ENCODE data around the gene TSPAN10. TPM values are rescaled to one million over a fixed set of nuclear protein-coding genes. Genes with fewer than 3 reads are reported as not detected.

The TSPAN10 gene
- total and polyA plus RNA-seq, 2 of the 8 experiments (the other 6 are each of a cell fraction or from before 2014, with no cell fraction given), result 0.99 to 1.1 TPM

DNA sequence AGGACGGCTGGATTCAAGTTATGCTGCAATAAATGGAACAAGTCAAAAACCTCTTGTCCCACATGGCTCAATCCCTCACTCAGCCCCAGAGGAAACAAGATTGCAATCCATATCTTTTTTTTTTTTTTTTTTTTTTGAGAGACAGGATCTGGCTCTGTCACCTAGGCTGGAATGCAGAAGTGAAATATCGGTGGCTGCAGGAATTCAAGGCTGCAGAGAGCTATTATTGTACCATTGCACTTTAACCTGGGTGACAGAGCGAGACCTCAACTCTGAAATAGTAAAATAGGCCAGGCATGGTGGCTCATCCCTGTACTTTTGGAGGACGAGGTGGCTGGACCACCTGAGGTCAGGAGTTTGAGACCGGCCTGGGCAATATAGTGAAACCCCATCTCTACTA is 22.0 kb downstream of the TSPAN10 start:
- Histone ChIP-seq H2AFZ (ENCODE audit: low read length) (no peak overlapping the region), H3K23me2 (ENCODE audit: low read depth, low read length) (no peaks in the 10 kb centered on the region), H4K20me1 (replicated peaks in 1 of 2; ENCODE audit: control insufficient read depth in 1 of 2, insufficient read depth in 2 of 2, low read length in 2 of 2) (no peaks in the 10 kb centered on the region), H2BK120ac (replicated peaks; ENCODE audit: low read depth, low read length) (no peak overlapping the region), H3K27me3 (replicated peaks in 1 of 4; ENCODE audit: control insufficient read depth in 3 of 4, extremely low read depth in 1 of 4, insufficient read depth in 3 of 4, low read length in 3 of 4) (no peaks in the 10 kb centered on the region), H3K4me1 (replicated peaks in 1 of 4; ENCODE audit: control insufficient read depth in 3 of 4, insufficient read depth in 4 of 4, low read length in 3 of 4) (no peaks in the 10 kb centered on the region; a peak in 1 of 7 replicates), H2BK5ac (ENCODE audit: low read depth, low read length) (no peak overlapping the region), H4K91ac (replicated peaks; ENCODE audit: insufficient read length, low read length) (no peak overlapping the region), H4K8ac (ENCODE audit: extremely low read depth, insufficient read depth, low read length) (no peak overlapping the region), H2BK20ac (ENCODE audit: low read length) (no peak overlapping the region), H3K27ac (ENCODE audit: low read depth, low read length) (no peak overlapping the region), H3K79me1 (ENCODE audit: low read depth, low read length) (no peaks in the 10 kb centered on the region), H3K4me3 (ENCODE audit: extremely low read depth in 1 of 4, insufficient read depth in 2 of 4, low read depth in 3 of 4, low read length in 4 of 4) (no peak overlapping the region), H3K9me3 (ENCODE audit: insufficient read depth in 2 of 2, low read depth in 1 of 2, low read length in 1 of 2) (no peaks in the 10 kb centered on the region), H2BK12ac (ENCODE audit: low read depth, low read length) (no peak overlapping the region), H3K36me3 (ENCODE audit: control insufficient read depth in 2 of 4, insufficient read depth in 4 of 4, low read length in 3 of 4) (no peaks in the 10 kb centered on the region), H3K4me2 (ENCODE audit: insufficient read depth in 1 of 2, low read depth in 2 of 2, low read length in 2 of 2) (no peak overlapping the region), H3K79me2 (ENCODE audit: control insufficient read depth in 1 of 2, insufficient read depth in 2 of 2, low read length in 2 of 2) (no peaks in the 10 kb centered on the region), H3K56ac (replicated peaks; ENCODE audit: insufficient read length, low read depth, low read length) (no peak overlapping the region), H2AK5ac (ENCODE audit: low read depth, low read length) (no peak overlapping the region), H3K14ac (ENCODE audit: insufficient read length) (no peak overlapping the region), H3K18ac (ENCODE audit: extremely low read depth, low read length) (no peak overlapping the region), H2BK15ac (ENCODE audit: low read length) (no peak overlapping the region), H3K9ac (replicated peaks in 1 of 4; ENCODE audit: extremely low read depth in 1 of 4, low read depth in 3 of 4, low read length in 3 of 4) (no peak overlapping the region), H3K23ac (ENCODE audit: insufficient read length) (no peak overlapping the region), H4K5ac (ENCODE audit: insufficient read length, low read depth, low read length) (no peak overlapping the region), H3K4ac (replicated peaks; ENCODE audit: insufficient read length, low read depth, low read length) (no peak overlapping the region)
- POLR2A ChIA-PET (ENCODE audit: partially characterized antibody), result interaction anchor here (0.9 to 2.1 kb wide), 2 partner anchors 11 to 15 kb away, joined by 3 to 8 read pairs; no protein-coding TSS in a partner anchor
- 81% methylated on average over 5 of the region's 5 CpGs; no CpG with 5 or more reads in 1 of the 2 experiments for WGBS, 2 experiments (ENCODE audit: extremely low coverage in 1 of 2, insufficient coverage in 1 of 2, insufficient read length in 1 of 2, insufficient replicate concordance in 2 of 2, low coverage in 1 of 2, low lambda C conversion rate in 2 of 2, missing lambda C conversion rate in 1 of 2)
- FAIRE-seq, result no peak
- DNase-seq (ENCODE audit: low read depth in 1 of 2, low spot score in 2 of 2), result no peak
- CTCF ChIA-PET (ENCODE audit: partially characterized antibody), result interaction anchor here (1.6 kb wide), 1 partner anchor 12 kb away, joined by 4 read pairs; no protein-coding TSS in a partner anchor
- no peak for TF ChIP-seq CBX8 (IDR thresholded peaks at IDR 0.05; ENCODE audit: borderline replicate concordance, low read depth, low read length)
- no peak for TF ChIP-seq PHF8 (conservative IDR thresholded peaks at IDR 0.05; ENCODE audit: low read depth, low read length)
- TF ChIP-seq RXRA (IDR thresholded peaks at IDR 0.05; ENCODE audit: insufficient read depth, low read depth, low read length), result no peak
- no peak for TF ChIP-seq TAF7 (optimal IDR thresholded peaks at IDR 0.05; ENCODE audit: borderline replicate concordance, low read depth, low read length)
- TF ChIP-seq, protein P1, sequence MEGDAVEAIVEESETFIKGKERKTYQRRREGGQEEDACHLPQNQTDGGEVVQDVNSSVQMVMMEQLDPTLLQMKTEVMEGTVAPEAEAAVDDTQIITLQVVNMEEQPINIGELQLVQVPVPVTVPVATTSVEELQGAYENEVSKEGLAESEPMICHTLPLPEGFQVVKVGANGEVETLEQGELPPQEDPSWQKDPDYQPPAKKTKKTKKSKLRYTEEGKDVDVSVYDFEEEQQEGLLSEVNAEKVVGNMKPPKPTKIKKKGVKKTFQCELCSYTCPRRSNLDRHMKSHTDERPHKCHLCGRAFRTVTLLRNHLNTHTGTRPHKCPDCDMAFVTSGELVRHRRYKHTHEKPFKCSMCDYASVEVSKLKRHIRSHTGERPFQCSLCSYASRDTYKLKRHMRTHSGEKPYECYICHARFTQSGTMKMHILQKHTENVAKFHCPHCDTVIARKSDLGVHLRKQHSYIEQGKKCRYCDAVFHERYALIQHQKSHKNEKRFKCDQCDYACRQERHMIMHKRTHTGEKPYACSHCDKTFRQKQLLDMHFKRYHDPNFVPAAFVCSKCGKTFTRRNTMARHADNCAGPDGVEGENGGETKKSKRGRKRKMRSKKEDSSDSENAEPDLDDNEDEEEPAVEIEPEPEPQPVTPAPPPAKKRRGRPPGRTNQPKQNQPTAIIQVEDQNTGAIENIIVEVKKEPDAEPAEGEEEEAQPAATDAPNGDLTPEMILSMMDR (IDR thresholded peaks at IDR 0.05; ENCODE audit: control extremely low read depth in 1 of 3, insufficient read depth in 1 of 3, low read depth in 1 of 3, low read length in 3 of 3), result no peak
- no peak for TF ChIP-seq POLR2AphosphoS5 (IDR thresholded peaks at IDR 0.05; ENCODE audit: low read depth, low read length)
- TF ChIP-seq CTBP2 (IDR thresholded peaks at IDR 0.05; ENCODE audit: borderline replicate concordance, insufficient read depth, insufficient read length, low read length), result no peak
- TF ChIP-seq, protein P2, sequence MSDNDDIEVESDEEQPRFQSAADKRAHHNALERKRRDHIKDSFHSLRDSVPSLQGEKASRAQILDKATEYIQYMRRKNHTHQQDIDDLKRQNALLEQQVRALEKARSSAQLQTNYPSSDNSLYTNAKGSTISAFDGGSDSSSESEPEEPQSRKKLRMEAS (IDR thresholded peaks at IDR 0.05), result no peak
- no peak for TF ChIP-seq SP2 (IDR thresholded peaks at IDR 0.05; ENCODE audit: low read length)
- no peak for TF ChIP-seq TEAD4 (IDR thresholded peaks at IDR 0.05; ENCODE audit: low read depth, low read length)
- no peak for TF ChIP-seq HDAC2 (IDR thresholded peaks at IDR 0.05; ENCODE audit: borderline replicate concordance in 1 of 2, low read depth in 2 of 2, low read length in 2 of 2)

Measured in H1 (cell line).